Measurements from ENCODE around the gene NEGR1.

The NEGR1 gene

GRCh38 chr1:71921204-71921603 lies 361.1 kb downstream of the NEGR1 start:
- no peak for TF ChIP-seq CTCF (IDR thresholded peaks at IDR 0.05; ENCODE audit: low read depth, low read length, missing control alignments)
- in situ Hi-C loops (cut with HindIII; ENCODE audit: low sequenced_read_pairs) = no loop called here

GRCh38 chr1:71920556-71920955 lies 361.8 kb downstream of the NEGR1 start:
- no peak overlapping the region for H3K4me3 ChIP-seq (ENCODE audit: low read depth, low read length)
- no peak for DNase-seq (ENCODE audit: low read depth)
- in situ Hi-C loops (cut with HindIII; ENCODE audit: low sequenced_read_pairs) = no loop called here
- no peak for TF ChIP-seq CTCF (IDR thresholded peaks at IDR 0.05; ENCODE audit: low read depth, low read length, missing control alignments)

More at GRCh38 chr1:71921204-71921603, 361.1 kb downstream of the NEGR1 start:
- no peak overlapping the region for H3K4me3 ChIP-seq (ENCODE audit: low read depth, low read length)
- no peak for DNase-seq (ENCODE audit: low read depth)

GRCh38 chr1:71919811-71920509 lies 362.4 kb downstream of the NEGR1 start:
- no peak overlapping the region for H3K4me3 ChIP-seq (ENCODE audit: low read depth, low read length)
- TF ChIP-seq CTCF (IDR thresholded peaks at IDR 0.05; ENCODE audit: low read depth, low read length, missing control alignments) = no peak
- in situ Hi-C loops (cut with HindIII; ENCODE audit: low sequenced_read_pairs) = no loop called here
- DNase-seq (ENCODE audit: low read depth) = no peak

- TF ChIP-seq CTCF (IDR thresholded peaks at IDR 0.05; ENCODE audit: low read depth, low read length, missing control alignments) = no peak
- no peak overlapping the region for H3K4me3 ChIP-seq (ENCODE audit: low read depth, low read length)
- no peak for DNase-seq (ENCODE audit: low read depth)
- in situ Hi-C loops (cut with HindIII; ENCODE audit: low sequenced_read_pairs) = no loop called here
Observed at GRCh38 chr1:71918630-71919029, 363.7 kb downstream of the NEGR1 start.

- no peak overlapping the region for H3K4me3 ChIP-seq (ENCODE audit: low read depth, low read length)
- TF ChIP-seq CTCF (IDR thresholded peaks at IDR 0.05; ENCODE audit: low read depth, low read length, missing control alignments) = no peak
- DNase-seq (ENCODE audit: low read depth) = no peak
- in situ Hi-C loops (cut with HindIII; ENCODE audit: low sequenced_read_pairs) = no loop called here
Observed at GRCh38 chr1:71916894-71917293, 365.4 kb downstream of the NEGR1 start.

- no peak overlapping the region for H3K4me3 ChIP-seq (ENCODE audit: low read depth, low read length)
- DNase-seq (ENCODE audit: low read depth) = no peak
- TF ChIP-seq CTCF (IDR thresholded peaks at IDR 0.05; ENCODE audit: low read depth, low read length, missing control alignments) = no peak
- in situ Hi-C loops (cut with HindIII; ENCODE audit: low sequenced_read_pairs) = no loop called here
Observed at GRCh38 chr1:71914626-71915025, 367.7 kb downstream of the NEGR1 start.
